ENCODE data around the gene FBXO31.
"Not testable (repeated sequence)": the region's sequence is repeated elsewhere in the genome, so short reads cannot be mapped to it uniquely, and the experiment has no call there.

The FBXO31 gene

DNA sequence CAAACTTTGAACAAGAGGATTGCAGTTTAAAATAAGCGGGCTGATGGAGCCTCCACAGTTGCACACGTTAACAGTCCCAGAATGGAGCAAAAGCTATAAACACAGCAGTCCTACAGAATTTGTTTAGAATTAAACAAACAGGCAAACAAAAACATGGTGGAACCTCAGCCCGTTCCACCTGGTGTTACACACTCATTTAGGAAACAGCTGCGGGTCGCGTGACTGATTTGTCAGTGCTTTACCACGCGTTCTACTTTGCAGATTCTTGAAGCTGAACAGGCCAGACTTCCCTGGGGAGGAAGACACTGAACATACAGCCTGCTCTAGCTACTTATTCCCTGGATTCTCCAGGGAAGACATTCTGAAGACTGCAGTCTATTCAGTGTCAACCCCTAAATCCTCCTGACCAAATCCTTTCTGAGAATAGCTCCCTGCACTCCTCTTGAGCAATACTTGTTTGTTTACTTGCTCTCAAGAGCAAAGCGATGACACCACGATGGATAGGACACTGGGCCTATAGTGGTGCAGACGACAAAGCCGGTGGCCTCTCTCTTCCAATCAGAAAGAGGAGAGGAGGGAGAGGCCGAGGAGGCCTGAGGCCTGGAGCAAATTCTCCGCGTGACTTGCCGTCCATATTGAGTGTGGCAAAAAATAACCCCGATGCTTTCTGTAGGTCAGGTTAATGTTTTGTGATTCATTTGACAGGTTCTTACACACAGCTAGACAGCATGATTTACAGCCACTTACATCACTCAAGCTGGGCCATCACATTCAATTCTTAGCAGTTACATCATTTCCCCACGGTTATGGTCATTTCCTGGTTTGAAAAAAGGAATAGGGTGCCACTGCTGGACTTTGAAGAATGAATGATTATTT is 4.6 kb upstream of the FBXO31 start:
- in situ Hi-C loops (cut with MboI; ENCODE audit: low sequenced_read_pairs): no loop called here

- in situ Hi-C loops (cut with MboI; ENCODE audit: low sequenced_read_pairs): not testable (repeated sequence)
Measured at GRCh38 chr16:87384875-87385167, 1.2 kb upstream of the FBXO31 start.

GRCh38 chr16:87384162-87384874 is 742 bp upstream of the FBXO31 start:
- in situ Hi-C loops (cut with MboI; ENCODE audit: low sequenced_read_pairs): no loop called here

DNA sequence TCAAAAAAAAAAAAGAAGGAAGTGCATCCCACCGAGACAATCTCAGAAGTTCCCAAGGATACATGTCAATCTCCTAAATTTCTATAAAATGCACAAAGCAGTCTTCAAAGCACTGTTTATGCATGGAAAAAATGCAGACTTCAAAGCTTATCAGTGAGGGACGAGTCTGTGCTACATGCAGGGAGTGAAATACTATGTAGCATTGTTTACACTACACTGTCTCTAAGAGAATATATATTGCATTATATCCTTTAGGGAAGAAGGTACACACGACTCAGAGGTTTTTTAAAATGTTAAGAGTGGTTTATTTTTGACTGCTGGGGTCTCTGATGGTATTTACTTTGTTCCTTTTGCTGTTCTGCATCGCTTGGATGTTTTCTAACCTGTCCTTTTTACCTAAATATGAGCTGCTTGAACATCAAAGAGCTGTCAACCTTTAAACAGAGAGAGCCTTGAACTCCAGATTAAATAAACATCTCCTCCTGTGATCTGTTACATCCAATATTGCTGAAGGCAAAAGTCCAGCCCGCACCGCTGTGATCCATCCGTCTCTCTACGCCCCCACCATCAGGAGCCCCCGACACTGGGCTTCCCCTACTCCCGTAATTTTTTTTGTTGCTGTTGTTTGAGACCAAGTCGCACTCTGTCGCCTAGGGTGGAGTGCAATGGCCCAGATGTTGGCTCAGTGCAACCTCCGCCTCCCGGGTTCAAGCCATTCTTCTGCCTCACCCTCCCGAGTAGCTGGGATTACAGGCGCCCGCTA is 1.4 kb downstream of the FBXO31 start:
- in situ Hi-C loops (cut with MboI; ENCODE audit: low sequenced_read_pairs): no loop called here

DNA sequence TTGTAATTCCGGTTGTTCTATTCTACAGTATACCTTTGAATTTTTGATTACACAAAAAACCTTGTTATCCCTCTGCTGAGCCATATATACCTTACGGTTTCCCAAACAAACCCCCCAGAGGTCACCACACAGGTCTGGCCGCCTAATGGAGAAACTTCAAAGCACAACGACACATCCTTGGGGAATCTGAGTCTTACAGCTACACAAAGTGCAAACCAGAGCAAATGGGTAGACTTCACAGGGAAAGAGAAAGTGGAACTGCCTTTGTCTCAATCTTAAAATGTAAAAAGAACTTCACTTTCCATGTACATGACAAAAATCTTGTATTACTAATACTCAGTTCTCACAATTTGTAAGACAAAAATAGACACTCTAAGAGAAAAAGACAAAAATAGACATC is 2.7 kb downstream of the FBXO31 start:
- in situ Hi-C loops (cut with MboI; ENCODE audit: low sequenced_read_pairs): no loop called here

DNA sequence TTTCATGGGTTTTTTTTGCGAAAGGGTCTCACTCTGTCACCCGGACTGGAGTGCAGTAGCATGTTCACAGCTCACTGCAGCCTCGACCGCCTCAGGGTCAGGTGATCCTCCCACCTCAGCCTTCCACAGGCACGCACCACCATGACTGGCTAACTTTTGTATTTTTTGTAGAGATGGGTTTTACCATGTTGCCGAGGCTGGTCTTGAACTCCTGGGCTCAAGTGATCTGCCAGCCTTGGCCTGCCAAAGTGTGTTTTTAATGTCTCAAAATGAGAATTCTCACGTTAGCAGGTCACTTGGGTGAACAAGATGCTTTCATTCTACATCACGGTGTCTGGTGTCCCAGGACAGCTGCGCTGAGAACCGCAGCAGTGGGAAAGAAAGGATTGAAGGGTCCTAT is 3.2 kb downstream of the FBXO31 start:
- in situ Hi-C loops (cut with MboI; ENCODE audit: low sequenced_read_pairs): no loop called here

- in situ Hi-C loops (cut with MboI; ENCODE audit: low sequenced_read_pairs): not testable (repeated sequence)
Measured at GRCh38 chr16:87379312-87379752, 4.2 kb downstream of the FBXO31 start.

DNA sequence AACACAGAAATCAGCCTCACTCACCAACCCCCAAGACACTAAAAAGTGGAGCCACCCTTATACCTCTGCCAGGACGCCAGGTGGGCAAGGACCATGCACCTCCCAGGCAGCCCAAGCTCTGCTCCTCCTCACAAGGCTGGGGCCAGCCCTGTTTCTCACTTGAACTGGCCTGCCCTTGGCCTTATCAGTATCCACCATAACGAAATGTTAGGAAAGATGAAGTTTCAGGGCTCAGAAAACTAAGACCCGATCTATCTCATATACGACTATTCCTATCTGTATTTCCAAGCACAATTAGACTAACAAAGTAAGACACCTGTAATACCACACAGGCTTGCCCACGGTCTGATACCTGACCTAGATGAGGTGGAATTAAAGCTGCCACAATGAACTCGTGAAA is 6.9 kb downstream of the FBXO31 start:
- in situ Hi-C loops (cut with MboI; ENCODE audit: low sequenced_read_pairs): no loop called here

DNA sequence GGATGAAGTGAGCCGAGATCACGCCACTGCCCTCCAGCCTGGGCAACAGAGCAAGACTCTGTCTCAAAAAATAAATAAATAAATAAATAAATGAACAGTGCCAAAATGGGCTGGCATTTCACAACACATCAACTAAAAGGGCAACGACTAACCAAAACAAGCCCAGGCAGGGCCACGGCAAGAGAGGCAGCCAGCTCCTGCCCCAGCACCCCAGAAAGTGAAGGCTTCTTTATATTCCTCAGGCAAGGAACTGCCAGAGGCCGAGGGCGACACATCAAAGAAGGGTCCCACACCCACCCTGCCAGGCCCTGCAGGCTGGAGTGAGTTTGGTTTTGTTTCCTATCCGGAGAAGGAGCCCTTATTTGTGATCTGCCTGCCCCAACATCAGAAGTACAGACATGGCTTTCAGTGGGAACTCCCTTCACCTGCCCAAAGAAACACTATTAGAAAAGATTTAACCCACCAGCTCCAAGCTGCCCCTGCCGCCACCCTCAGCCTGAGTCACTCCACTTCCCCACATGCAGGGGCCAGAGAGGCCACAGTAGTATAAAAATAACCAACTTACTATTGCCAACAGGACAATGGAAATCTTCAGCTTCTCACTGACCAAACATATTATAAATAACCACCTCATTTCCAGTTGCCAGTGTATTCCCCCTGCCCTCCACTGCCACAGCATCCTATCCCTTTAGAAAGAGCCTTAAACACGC is 8.0 kb downstream of the FBXO31 start:
- in situ Hi-C loops (cut with MboI; ENCODE audit: low sequenced_read_pairs): no loop called here

- in situ Hi-C loops (cut with MboI; ENCODE audit: low sequenced_read_pairs): no loop called here
Measured at GRCh38 chr16:87374313-87374712, 9.3 kb downstream of the FBXO31 start.

DNA sequence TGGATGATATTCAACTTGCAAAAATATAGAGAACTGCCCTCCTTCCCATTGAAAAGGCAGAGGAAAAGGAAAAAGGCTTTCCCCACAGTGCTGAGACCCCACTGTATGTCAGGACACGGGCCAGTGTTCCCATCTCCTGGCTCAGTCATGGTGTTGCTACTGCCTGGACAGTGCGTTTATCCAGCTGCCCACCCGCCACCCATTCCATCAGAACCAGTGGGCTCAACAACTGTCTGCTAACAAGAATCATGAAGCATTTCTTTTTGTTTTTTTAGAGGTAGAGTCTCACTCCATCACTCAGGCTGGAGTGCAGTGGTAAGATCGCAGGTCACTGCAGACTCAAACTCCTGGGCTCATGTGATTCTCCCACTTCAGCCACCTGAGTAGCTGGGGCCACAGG is 11.3 kb downstream of the FBXO31 start:
- in situ Hi-C loops (cut with MboI; ENCODE audit: low sequenced_read_pairs): no loop called here

DNA sequence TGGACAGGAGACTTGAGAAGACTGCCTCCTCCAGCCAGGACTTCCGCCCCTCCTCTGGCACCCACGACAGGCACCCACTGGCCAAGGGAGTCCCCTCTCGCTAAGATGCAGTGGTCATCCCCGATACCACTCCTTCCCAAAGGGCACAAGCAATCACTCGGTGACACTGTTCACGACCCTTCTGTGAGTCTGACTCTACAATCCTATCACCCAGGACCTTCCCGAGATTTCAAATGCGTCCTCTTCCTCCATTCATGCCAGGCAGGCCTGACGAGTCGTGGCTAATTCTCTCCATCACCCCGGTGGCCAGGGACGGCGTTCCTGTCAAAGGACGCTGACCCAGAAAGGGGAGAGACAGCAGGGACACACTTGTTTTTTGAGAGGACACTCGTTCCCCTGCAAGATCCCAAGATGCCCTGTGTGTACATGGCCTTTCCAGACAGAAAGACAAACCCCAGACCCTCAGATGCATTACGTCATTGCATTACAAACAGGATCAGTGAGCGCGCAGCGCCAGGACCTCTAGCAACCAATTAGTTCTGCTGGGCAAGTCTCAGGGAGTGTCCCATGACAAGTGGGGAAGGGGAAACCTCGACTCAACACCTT is 12.2 kb downstream of the FBXO31 start:
- in situ Hi-C loops (cut with MboI; ENCODE audit: low sequenced_read_pairs): no loop called here

- in situ Hi-C loops (cut with MboI; ENCODE audit: low sequenced_read_pairs): no loop called here
Measured at GRCh38 chr16:87369796-87370719, 13.5 kb downstream of the FBXO31 start.

- in situ Hi-C loops (cut with MboI; ENCODE audit: low sequenced_read_pairs): no loop called here
Measured at GRCh38 chr16:87369117-87369765, 14.3 kb downstream of the FBXO31 start.

- in situ Hi-C loops (cut with MboI; ENCODE audit: low sequenced_read_pairs): no loop called here
Measured at GRCh38 chr16:87368029-87368770, 15.4 kb downstream of the FBXO31 start.

- in situ Hi-C loops (cut with MboI; ENCODE audit: low sequenced_read_pairs): no loop called here
Measured at GRCh38 chr16:87367529-87367928, 16.0 kb downstream of the FBXO31 start.

DNA sequence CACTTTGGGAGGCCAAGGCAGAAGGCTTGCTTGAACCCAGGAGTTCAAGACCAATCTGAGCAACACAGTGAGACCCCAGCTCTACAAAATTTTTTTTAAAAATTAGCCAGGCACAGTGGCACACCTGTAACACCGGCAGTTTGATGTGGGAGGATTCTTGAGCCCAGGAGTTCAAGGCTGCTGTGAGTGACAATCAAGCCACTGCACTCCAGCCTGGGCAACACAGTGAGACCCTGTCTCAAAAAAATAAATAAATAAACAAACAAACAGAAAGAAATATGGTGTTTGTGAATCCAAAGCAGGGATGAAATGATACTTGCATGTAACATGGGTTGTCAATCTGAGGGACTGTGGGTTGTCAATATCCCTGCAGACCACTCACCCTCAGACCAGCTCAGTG is 16.6 kb downstream of the FBXO31 start:
- in situ Hi-C loops (cut with MboI; ENCODE audit: low sequenced_read_pairs): no loop called here

- in situ Hi-C loops (cut with MboI; ENCODE audit: low sequenced_read_pairs): no loop called here
Measured at GRCh38 chr16:87366288-87366687, 17.3 kb downstream of the FBXO31 start.
